ENCODE data around the gene DAPK1.
"Not testable (repeated sequence)": the region's sequence is repeated elsewhere in the genome, so short reads cannot be mapped to it uniquely, and the experiment has no call there.

DAPK1 gene

DNA sequence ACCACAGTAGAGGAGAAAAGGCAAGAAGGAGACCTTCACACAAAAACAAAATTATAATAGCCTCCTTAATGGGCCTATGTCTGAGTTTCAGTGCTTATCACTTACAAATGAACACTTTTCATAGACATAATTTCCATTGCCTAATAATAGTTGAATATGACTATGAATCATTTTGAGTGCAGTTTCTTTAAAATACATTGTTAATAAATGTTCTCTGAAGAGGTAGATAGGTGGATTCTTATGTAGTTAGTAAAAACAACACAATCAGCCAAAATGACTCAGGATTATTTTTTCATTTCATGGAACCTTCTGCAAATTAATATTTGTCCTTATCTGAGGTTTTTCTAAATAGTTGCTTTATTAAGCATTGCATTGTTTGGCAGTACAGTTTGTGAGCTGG is 45.6 kb downstream of the DAPK1 start:
- DNase-seq (ENCODE audit: low spot score) = no peak

DNA sequence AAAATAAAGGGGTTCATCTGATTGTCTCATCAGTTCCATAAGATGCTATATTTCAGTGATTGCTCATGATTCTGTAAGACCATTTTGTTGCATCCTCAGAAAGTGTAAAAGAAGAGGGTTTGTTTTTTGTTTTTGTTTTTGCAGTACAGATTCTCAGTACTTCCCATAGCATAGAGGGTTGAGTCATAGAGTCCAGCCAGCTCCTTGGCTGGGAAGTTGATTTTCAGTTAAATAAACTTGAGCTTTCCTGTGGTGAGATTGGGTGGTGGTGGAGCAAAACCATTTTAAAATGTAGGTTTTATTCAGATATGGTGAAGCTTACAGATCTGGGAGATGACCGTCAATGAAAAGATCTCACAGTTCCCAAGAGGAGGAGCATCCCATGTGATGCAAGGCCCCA is 48.2 kb downstream of the DAPK1 start:
- no peak for DNase-seq (ENCODE audit: low spot score)

DNA sequence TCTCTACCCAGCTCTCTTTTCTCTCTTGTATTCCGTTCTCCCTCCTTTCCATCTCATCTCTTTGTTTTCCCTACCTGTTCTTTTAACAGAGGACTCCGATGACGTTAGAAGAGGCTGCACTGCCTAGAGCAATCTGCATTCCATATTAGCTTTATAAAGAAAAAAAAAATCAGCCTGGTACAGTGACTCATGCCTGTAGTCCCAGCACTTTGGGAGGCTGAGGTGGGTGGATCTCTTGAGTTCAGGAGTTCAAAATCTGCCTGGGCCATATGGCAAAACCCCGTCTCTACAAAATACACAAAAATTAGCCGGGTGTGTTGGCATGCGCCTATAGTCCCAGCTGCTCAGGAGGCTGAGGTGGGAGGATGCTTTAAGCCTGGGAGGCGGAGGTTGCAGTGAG is 49.0 kb downstream of the DAPK1 start:
- DNase-seq (ENCODE audit: low spot score) = no peak

DNA sequence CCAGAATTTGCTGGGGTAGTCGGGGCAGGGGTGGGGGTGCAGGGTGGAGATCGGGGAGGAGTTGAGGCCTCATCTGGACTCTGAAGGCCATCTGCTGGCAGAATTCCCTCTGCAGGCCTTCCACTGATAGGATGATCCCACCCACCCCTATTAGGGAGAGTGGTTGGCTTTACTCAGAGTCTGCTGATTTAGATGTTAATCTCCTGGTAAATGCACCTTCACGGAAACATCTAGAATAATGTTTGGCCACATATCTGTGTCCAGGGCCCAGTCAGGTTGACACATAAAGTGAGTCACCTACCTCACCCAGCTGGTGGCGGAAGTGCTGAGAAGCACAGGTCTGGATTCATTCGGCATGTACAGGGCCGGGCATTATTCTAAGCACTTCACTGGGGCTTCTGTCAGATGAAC is 50.0 kb downstream of the DAPK1 start:
- no peak for DNase-seq (ENCODE audit: low spot score)

DNA sequence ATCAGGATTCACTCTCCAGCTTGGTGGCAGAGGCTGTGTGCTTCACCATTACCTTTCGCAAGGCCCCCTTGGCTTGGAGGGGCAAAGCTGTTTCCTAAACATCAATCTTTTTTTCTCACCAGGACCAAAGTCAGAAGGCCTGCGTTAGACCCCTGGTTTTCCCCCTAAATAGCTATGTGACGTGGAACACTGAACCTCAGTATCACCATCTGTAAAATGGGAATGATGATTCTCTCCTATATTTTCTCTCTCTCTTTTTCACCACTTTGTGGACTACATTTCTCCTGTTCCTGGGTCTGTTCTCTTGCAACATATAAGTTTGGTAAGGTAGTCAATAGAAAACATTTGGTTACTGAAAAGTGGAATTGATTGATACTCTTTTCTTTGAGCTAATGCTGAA is 50.5 kb downstream of the DAPK1 start:
- DNase-seq (ENCODE audit: low spot score) = no peak

- not testable (repeated sequence) for DNase-seq (ENCODE audit: low spot score)
Measured at GRCh38 chr9:87549088-87549487, 51.4 kb downstream of the DAPK1 start.

GRCh38 chr9:87549791-87550190 is 52.1 kb downstream of the DAPK1 start:
- no peak for DNase-seq (ENCODE audit: low spot score)

DNA sequence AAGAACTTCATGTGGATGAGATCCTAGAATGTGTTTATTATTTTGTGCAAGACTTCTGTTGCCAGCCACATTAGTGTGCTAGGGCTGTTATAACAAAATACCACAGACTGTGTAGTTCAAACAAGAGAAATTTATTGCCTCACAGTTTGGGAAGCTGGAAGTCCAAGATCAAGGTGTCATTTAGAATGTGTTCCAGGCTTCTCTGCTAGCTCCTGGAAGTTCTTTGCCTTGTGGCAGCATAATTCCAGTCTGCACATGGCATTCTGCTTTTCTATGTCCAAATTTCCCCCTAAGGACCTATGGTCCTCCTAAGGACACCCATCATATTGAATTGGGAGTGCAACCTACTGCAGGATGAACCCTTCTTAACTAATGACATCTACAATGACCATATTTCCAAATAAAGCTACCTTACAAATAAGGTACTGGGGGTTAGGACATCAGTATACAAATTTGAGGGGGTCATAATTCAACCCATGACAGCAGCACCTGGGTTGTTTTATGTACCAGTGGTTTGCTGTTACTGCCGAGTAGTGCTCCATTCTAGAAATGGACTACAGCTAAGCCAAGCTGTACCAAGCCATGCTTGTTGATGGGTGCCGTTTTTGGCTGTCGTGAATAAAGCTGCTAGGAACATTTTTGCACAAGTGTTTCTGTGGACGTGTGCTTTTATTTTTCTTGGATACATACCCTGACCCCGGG is 52.7 kb downstream of the DAPK1 start:
- DNase-seq (ENCODE audit: low spot score) = no peak

DNA sequence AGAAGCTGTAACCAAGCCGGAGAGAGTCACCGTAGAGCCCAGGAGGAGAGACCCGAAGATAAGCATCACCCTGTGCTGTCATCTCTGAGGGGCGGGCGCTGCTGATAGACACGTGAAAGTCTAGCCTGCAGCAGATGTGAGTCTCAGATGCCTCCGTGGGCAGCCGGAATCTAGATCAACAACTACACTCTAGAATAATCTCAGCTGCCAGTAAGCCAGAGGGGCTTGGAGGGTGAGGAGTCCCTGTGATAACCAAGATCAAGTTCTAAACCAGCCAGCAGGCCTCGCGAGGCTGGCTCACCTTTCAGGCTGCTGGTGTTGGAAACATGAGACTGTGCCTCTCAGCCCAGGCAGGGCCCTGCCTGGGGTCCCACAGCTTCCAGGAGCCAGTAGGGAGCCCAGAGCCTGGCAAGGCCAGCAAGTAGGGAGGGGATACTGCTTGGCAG is 54.1 kb downstream of the DAPK1 start:
- no peak for DNase-seq (ENCODE audit: low spot score)

GRCh38 chr9:87554171-87554910 is 56.7 kb downstream of the DAPK1 start:
- no peak for DNase-seq (ENCODE audit: low spot score)

GRCh38 chr9:87554976-87555375 is 57.3 kb downstream of the DAPK1 start:
- no peak for DNase-seq (ENCODE audit: low spot score)

DNA sequence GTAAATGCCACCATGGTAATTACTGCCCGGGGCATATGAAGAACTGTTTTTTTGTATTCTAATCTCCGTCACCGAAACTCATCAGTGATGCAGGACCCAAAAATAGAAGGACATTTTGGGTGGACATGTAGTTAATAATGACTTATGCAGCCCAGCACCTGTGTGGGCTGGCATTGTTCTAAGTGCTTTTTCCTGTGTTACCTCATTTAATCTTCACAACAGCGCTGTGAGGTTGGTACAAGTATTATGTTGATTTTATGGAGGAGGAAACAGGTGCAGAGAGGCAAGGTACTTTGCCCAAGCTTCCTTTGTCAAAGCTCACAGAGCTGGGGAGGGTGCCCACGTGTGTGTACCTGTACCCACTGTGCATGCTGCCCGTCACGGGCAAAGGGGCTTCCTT is 58.4 kb downstream of the DAPK1 start:
- no peak for DNase-seq (ENCODE audit: low spot score)

DNA sequence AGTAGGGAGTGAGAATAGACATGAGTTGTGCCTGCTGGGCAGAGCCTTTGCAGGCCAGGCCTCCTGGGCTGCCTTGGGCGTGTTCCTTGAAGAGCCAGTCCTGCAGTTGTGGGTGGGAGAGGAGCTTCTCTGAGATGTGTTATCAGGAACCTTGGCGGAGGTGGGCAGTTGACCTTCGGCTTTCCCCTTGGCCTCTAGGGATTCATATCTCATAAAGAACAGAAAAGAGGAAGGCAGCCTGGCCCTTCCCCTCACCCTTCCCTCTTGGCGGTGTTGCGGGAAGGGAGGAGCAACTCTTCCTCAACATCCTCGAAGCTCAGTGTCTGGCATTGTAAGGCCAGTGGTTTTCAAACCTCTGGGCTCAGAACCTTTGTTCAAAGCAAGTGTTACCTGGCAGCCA is 59.2 kb downstream of the DAPK1 start:
- no peak for DNase-seq (ENCODE audit: low spot score)

DNA sequence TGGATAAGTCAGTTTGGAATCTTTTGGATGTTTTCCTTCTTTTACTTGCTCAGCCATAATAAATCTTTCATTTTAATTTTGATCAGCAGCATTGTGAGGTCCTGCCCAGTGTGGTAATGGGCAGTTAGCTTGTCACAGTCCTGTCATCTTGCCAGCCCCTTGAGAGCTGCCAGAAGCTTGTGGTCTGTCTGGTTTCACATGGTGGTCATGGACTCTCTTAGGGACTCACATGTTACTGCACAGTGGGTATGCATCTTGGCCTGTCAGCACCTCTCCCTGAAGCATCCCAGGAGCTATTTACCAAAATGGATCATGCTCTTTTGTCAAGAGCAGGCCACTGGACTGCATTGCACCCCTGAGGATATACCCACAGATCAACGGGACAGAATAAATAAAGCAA is 60.3 kb downstream of the DAPK1 start:
- DNase-seq (ENCODE audit: low spot score) = no peak

DNA sequence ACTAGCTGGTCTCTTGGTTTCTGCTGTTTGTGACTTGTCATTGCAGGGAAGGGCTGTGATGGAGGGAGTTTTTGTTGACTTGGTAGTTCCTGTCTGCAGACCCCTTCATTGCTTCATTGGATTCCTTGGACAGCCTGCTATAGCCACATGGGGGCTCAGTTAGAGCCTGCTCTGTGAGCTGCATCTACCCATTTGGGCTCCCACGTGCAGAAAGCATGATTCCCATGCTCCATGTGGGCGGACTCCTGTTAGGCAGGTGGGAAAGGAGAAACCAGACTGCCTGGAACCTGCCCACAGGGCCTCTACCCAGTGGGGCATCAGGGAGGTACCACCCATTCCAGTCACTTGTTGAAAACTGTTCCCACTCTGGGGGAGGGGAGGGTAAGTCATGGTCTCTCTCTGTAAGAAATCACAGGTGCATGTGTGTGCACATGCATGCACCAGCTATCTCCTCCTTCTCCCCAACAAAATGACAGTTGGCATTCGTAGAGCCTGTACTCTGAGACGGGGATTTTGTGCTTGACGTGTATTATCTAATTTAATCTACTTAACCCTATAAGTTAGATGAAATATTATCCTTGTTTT is 61.0 kb downstream of the DAPK1 start:
- no peak for DNase-seq (ENCODE audit: low spot score)

DNA sequence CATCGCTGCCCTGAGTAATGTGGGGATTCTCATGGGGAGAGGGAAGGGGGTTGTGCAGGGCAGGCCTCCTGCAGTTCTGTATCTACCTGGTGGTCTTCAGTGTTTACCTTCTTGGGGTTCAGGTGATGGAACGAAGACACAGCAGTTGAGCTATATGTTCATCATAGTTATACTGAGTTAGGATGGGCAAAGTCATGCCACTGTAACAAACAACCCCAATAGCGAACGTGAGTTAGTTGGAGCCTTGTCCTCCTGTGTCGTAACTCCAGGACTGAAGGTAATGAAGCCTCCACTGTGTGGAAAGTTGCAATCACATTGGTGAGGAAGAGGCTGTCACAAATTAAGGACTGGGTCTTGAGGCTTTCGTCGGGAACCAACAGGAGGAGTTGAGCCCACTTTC is 64.4 kb downstream of the DAPK1 start:
- no peak for DNase-seq (ENCODE audit: low spot score)

- DNase-seq (ENCODE audit: low spot score) = no peak
Measured at GRCh38 chr9:87562530-87563170, 65.0 kb downstream of the DAPK1 start.

DNA sequence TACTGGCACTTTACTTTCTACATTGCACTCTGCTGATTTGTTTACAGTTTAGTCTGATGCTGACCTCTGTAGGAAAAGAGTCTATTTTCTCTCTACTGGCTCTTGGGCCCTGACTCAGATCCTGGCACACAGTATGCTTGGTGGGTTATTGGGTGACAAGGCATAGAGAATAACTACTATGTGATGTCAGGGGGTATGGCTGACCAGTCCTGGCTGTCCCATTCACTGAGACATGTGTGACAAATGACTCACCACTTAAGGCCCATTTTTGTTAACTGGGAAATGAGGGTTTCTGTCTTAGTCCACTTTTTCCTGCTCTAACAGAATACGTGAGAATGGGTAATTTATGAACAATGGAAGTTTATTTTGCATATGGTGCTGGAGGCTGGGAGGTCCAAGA is 66.4 kb downstream of the DAPK1 start:
- DNase-seq (ENCODE audit: low spot score) = no peak

GRCh38 chr9:87564791-87565241 is 67.1 kb downstream of the DAPK1 start:
- DNase-seq (ENCODE audit: low spot score) = no peak

DNA sequence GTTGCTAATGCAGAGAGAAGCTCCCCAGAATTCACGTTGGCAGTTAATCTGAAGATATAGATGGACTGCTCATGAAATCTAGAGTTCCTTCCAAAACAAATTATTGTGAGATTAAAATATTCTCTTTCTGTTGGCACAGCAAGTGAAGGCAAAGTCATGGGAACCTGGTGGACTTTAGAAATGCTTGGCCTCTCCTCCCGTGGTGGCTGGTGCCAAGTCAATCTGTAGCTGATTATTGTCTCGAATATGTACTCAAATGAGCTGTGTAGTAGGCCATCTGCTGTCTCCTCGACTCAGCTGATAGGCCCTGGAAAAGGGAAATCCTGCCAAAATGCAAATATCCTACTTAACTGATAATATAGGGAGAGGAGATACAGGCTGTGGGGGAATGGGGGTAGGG is 69.3 kb downstream of the DAPK1 start:
- DNase-seq (ENCODE audit: low spot score) = peak; percentile 88

DNA sequence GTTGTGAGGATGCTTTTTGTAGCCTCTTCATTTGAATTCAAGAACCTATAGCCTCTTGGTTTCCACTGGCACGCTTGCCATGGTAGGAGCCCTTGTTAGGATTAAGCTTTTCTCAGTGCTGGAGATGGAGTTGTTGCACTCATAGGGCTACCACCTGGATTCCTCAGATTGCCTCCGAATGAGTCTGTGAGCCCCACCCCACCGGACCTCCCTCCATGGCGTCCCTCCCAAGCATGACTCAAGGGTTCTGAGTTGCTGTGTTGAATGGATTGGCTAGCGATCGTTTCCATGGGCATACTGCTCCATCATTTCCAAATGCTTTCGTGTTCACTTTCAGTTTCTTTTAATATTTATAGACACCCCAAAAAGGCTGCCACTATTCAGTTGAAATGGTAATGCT is 69.9 kb downstream of the DAPK1 start:
- no peak for DNase-seq (ENCODE audit: low spot score)

- DNase-seq (ENCODE audit: low spot score) = peak; percentile 61
Measured at GRCh38 chr9:87567983-87568382, 70.3 kb downstream of the DAPK1 start.

- no peak for DNase-seq (ENCODE audit: low spot score)
Measured at GRCh38 chr9:87568401-87568800, 70.7 kb downstream of the DAPK1 start.

Data from cerebellar cortex (tissue), 1 donor.